Ascending aorta (tissue), 2 donors: Measurements from ENCODE around the gene ADSS1. TPM values are rescaled to one million over a fixed set of nuclear protein-coding genes. Genes with fewer than 3 reads are reported as not detected.

Experiments used
- DNase-seq, 2 donors: peaks; one replicate each; pipeline ENCODE4 v3.0.0-alpha.2; 2019; ENCODE audit warnings: low spot score in 2 of 2
- H3K27ac ChIP-seq, 2 donors: fragments of 200-600 bp; sonication (generic); one replicate each; pipeline ENCODE4 v1.5.1; 2016 to 2017; ENCODE audit warnings: mild to moderate bottlenecking in 1 of 2
- H3K27me3 ChIP-seq: fragments of 200-600 bp; sonication (generic); one replicate; pipeline ENCODE4 v1.5.1; 2017
- H3K36me3 ChIP-seq, 2 donors: fragments of 200-600 bp; sonication (generic); one replicate each; pipeline ENCODE4 v1.5.1; 2016
- H3K4me1 ChIP-seq, 2 donors: fragments of 200-600 bp; sonication (generic); one replicate each; pipeline ENCODE4 v1.5.1; 2016 to 2017; ENCODE audit warnings: mild to moderate bottlenecking in 1 of 2
- H3K4me3 ChIP-seq, 2 donors: fragments of 200-600 bp; sonication (generic); one replicate each; pipeline ENCODE4 v1.5.1; 2016 to 2017; ENCODE audit warnings: mild to moderate bottlenecking in 1 of 2
- H3K9me3 ChIP-seq, 2 donors: fragments of 200-600 bp; sonication (generic); one replicate each; pipeline ENCODE4 v1.5.1; 2016
- CTCF ChIP-seq, 3 experiments: fragments of 200-600 bp in 2 of 3; fragments of 450-650 bp in 1 of 3; sonication (generic) in 2 of 3; IDR thresholded peaks; one replicate each; pipeline ENCODE4 v1.5.1; 2016 to 2019; ENCODE audit warnings: antibody characterized with exemption in 3 of 3, mild to moderate bottlenecking in 1 of 3, moderate library complexity in 1 of 3
- intact Hi-C: fragments of 100-400 bp; cut with DNase I; formaldehyde crosslinking; loops from one replicate; pipeline ENCODE4 v1.15.1; 2023
- total RNA-seq: library from RNA; depleted of rRNA; stranded (reverse); fragments of >200 nt; gene quantifications from one replicate; pipeline ENCODE4 v1.1.0, GENCODE V29; 2016

Gene ADSS1
- total RNA-seq, 1 donor from 2014 or later = 30.2 TPM

DNA sequence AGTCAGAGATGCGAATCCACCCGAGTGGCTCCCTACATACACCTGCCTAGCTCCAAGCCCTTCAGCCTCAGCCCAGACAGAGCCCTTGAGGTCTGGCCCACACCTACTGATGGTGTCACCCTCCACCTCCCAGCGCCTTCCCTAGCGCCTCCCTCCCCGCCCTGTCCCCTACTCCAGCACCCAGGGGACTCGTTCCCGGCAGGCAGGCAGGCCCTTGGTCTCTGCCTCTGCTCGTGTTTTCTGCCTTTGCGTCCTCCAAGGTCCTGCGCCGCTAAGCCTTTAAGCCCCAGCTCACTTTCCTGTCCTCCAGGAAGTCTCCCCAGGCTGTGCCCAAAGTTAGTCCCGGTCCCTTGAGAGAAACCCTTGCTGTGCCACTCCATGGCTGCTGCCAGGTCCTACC, 21.9 kb upstream of the ADSS1 start:
- no peak for DNase-seq
- Histone ChIP-seq H3K36me3 (peaks cover 51 to 61% of the 10 kb centered on the region in 2 donors), H3K4me3 (no peak overlapping the region), H3K27me3 (no peaks in the 10 kb centered on the region), H3K9me3 (no peaks in the 10 kb centered on the region), H3K4me1 (peaks cover 14 to 32% of the 10 kb centered on the region in 2 donors), H3K27ac (no peak overlapping the region)
- no peak for TF ChIP-seq CTCF (IDR thresholded peaks at IDR 0.05)
- intact Hi-C loops = no loop called here

GRCh38 chr14:104702673-104703072, 21.4 kb upstream of the ADSS1 start:
- H3K27ac ChIP-seq = no peak overlapping the region
- peaks cover 13 to 26% of the 10 kb centered on the region in 2 donors for H3K4me1 ChIP-seq
- peaks cover 51 to 61% of the 10 kb centered on the region in 2 donors for H3K36me3 ChIP-seq
- no peaks in the 10 kb centered on the region for H3K27me3 ChIP-seq
- H3K9me3 ChIP-seq = no peaks in the 10 kb centered on the region
- intact Hi-C loops = no loop called here
- H3K4me3 ChIP-seq = no peak overlapping the region
- no peak for DNase-seq
- TF ChIP-seq CTCF (IDR thresholded peaks at IDR 0.05) = no peak

GRCh38 chr14:104703269-104703668, 20.8 kb upstream of the ADSS1 start:
- Histone ChIP-seq H3K4me3 (no peak overlapping the region), H3K4me1 (peaks cover 7 to 21% of the 10 kb centered on the region in 2 donors), H3K9me3 (no peaks in the 10 kb centered on the region), H3K36me3 (peaks cover 51 to 61% of the 10 kb centered on the region in 2 donors), H3K27ac (no peak overlapping the region), H3K27me3 (no peaks in the 10 kb centered on the region)
- TF ChIP-seq CTCF (IDR thresholded peaks at IDR 0.05) = no peak
- no peak for DNase-seq
- intact Hi-C loops = no loop called here

DNA sequence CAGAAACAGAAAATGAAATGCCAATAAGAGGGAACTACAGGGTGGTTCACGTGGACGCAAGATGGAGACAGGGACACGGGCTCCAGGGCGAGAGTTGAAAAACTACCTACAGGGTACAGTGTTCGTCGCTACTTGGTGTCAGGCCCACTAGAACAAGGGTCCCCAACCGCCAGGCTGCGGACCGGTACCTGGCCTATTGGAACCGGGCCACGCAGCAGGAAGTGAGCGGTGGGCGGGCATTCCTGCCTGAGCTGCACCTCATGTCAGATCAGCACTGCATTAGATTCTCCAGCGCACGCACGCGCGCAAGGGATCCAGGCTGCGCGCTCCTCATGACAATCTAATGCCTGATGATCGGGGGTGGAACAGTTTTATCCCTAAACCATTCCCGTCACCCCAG, 19.8 kb upstream of the ADSS1 start:
- intact Hi-C loops = no loop called here
- no peak overlapping the region for H3K4me3 ChIP-seq
- peaks cover 0 to 17% of the 10 kb centered on the region in 2 donors for H3K4me1 ChIP-seq
- TF ChIP-seq CTCF (IDR thresholded peaks at IDR 0.05) = no peak
- no peak overlapping the region for H3K27ac ChIP-seq
- peaks cover 51 to 61% of the 10 kb centered on the region in 2 donors for H3K36me3 ChIP-seq
- H3K9me3 ChIP-seq = no peaks in the 10 kb centered on the region
- DNase-seq = no peak
- H3K27me3 ChIP-seq = no peaks in the 10 kb centered on the region

- peaks cover 54 to 72% of the 10 kb centered on the region in 2 donors for H3K36me3 ChIP-seq
- H3K27ac ChIP-seq = no peak overlapping the region
- no peaks in the 10 kb centered on the region for H3K9me3 ChIP-seq
- H3K4me1 ChIP-seq = peaks cover 0 to 13% of the 10 kb centered on the region in 2 donors
- no peaks in the 10 kb centered on the region for H3K27me3 ChIP-seq
- TF ChIP-seq CTCF (IDR thresholded peaks at IDR 0.05) = no peak
- intact Hi-C loops = no loop called here
- no peak overlapping the region for H3K4me3 ChIP-seq
- no peak for DNase-seq
Measured at GRCh38 chr14:104705340-104706047, 18.5 kb upstream of the ADSS1 start.
